Large intestine (tissue), 12 donors: ENCODE results near the gene PTCRA. TPM values are rescaled to one million over a fixed set of nuclear protein-coding genes. Genes with fewer than 3 reads are reported as not detected.
A peak's percentile ranks its signal among the peaks of the same experiment; 100 is the strongest.
"Not testable (repeated sequence)": the region's sequence is repeated elsewhere in the genome, so short reads cannot be mapped to it uniquely, and the experiment has no call there.

Source experiments
- DNase-seq, 2 donors: peaks; one replicate each; pipeline versions ENCODE4 v3.0.0 to v3.0.0-alpha.2; 2013
- H3K27ac ChIP-seq: one replicate; pipeline ENCODE4 v1.5.1; 2013; ENCODE audit warnings: low read length
- H3K27me3 ChIP-seq: 2 replicates; pipeline ENCODE4 v1.6.1; 2013; ENCODE audit warnings: low read length; ENCODE audit not compliant: control insufficient read depth, insufficient read depth
- H3K36me3 ChIP-seq: 2 replicates; pipeline ENCODE4 v1.6.1; 2013; ENCODE audit warnings: low read length; ENCODE audit not compliant: control insufficient read depth, insufficient read depth
- H3K4me1 ChIP-seq: one replicate; pipeline ENCODE4 v1.6.1; 2013; ENCODE audit warnings: low read length; ENCODE audit not compliant: control insufficient read depth, insufficient read depth
- H3K4me3 ChIP-seq: one replicate; pipeline ENCODE4 v1.5.1; 2013; ENCODE audit warnings: low read length
- H3K9me3 ChIP-seq: one replicate; pipeline ENCODE4 v1.6.1; 2013; ENCODE audit warnings: mild to moderate bottlenecking, low read depth, low read length, moderate library complexity; ENCODE audit not compliant: control insufficient read depth
- WGBS: methylation state at CpG from one replicate; pipeline ENCODE4 v1.1.5; 2013; ENCODE audit warnings: low lambda C conversion rate; ENCODE audit not compliant: insufficient coverage; 5-methylcytosine and 5-hydroxymethylcytosine counted together
- long read RNA-seq, 11 donors: transcript quantifications; one replicate each; lab custom pipeline, GENCODE V29; 2026
- polyA plus RNA-seq: library from polyadenylated mRNA; unstranded; fragments of 120-200 nt; gene quantifications from one replicate; pipeline ENCODE4 v1.2.1, GENCODE V29; 2013

The PTCRA gene
- polyA plus RNA-seq = 0.15 TPM
- long read RNA-seq, donor 1 = 0 reads
- long read RNA-seq, donor 2 = 0 reads
- long read RNA-seq, donor 3, partial matches to known transcripts = 0 of 1 reads
- long read RNA-seq, donor 3, other reads (novel, unspliced or antisense) = 0 of 1 reads
- long read RNA-seq, donor 4 = 0 reads
- long read RNA-seq, donor 5 = 0 reads
- long read RNA-seq, donor 6, partial matches to known transcripts = 0 of 1 reads
- long read RNA-seq, donor 6, other reads (novel, unspliced or antisense) = 0 of 1 reads
- long read RNA-seq, donor 7 = 0 reads
- long read RNA-seq, donor 8 = 0 reads
- long read RNA-seq, donor 9 = 0 reads
- long read RNA-seq, donor 10 = 0 reads
- long read RNA-seq, donor 11 = 0 reads

GRCh38 chr6:42915732-42916131 is at the start of gene PTCRA:
TSS of gene PTCRA (plus strand) at chr6:42916053. CDS start at chr6:42916070, 17 bp downstream.
- Histone ChIP-seq H3K27me3 (no peaks in the 10 kb centered on the region), H3K9me3 (no peaks in the 10 kb centered on the region), H3K4me1 (no peaks in the 10 kb centered on the region), H3K4me3 (no peak within 1 kb of the TSS), H3K36me3 (no peaks in the 10 kb centered on the region), H3K27ac (no peak within 1 kb of the TSS)
- WGBS = no CpG with 5 or more reads among the region's 10 CpGs
- DNase-seq = no peak

GRCh38 chr6:42870145-42870936 is 45.5 kb upstream of the PTCRA start:
- WGBS = no CpG with 5 or more reads among the region's 2 CpGs
- Histone ChIP-seq H3K27me3 (no peaks in the 10 kb centered on the region), H3K36me3 (peaks cover 17% of the 10 kb centered on the region), H3K9me3 (no peaks in the 10 kb centered on the region), H3K4me3 (no peak overlapping the region), H3K4me1 (peaks cover 9% of the 10 kb centered on the region), H3K27ac (no peak overlapping the region)
- no peak for DNase-seq

DNA sequence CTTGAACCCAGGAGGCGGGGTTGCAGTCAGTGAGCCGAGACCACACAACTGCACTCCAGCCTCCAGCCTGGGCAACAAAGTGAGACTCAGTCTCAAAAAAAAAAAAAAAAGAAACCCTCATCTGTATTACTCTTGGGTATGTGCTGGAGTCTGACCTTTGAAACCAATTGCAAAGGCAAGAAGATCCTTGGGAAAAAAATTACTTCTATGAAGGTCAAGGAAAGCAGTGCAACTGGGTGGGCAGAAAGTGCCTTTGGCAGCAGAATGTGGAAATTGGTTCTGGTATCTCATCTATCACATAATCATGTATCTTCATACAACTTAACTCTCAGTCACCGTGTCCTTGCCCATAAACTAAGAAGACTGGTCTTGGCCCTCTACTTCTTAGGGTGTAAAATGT is 44.1 kb upstream of the PTCRA start:
- WGBS = no CpG with 5 or more reads among the region's 3 CpGs
- Histone ChIP-seq H3K27me3 (no peaks in the 10 kb centered on the region), H3K4me3 (no peak overlapping the region), H3K4me1 (peaks cover 9% of the 10 kb centered on the region), H3K27ac (peak overlapping the region; percentile 57), H3K9me3 (no peaks in the 10 kb centered on the region), H3K36me3 (peaks cover 13% of the 10 kb centered on the region)
- DNase-seq = peak; percentile 51 to 80

GRCh38 chr6:42873313-42873712 is 42.5 kb upstream of the PTCRA start:
- WGBS = 92% methylated on average over 2 of the region's 2 CpGs
- H3K9me3 ChIP-seq = no peaks in the 10 kb centered on the region

GRCh38 chr6:42877695-42878094 is 38.2 kb upstream of the PTCRA start:
- H3K27me3 ChIP-seq = no peaks in the 10 kb centered on the region
- H3K4me1 ChIP-seq = no peaks in the 10 kb centered on the region
- WGBS = no CpG with 5 or more reads among the region's 3 CpGs
- no peak for DNase-seq
- H3K4me3 ChIP-seq = no peak overlapping the region
- peaks cover 7% of the 10 kb centered on the region for H3K36me3 ChIP-seq
- no peak overlapping the region for H3K27ac ChIP-seq
- H3K9me3 ChIP-seq = no peaks in the 10 kb centered on the region

More at GRCh38 chr6:42873313-42873712, 42.5 kb upstream of the PTCRA start:
- Histone ChIP-seq H3K27me3 (no peaks in the 10 kb centered on the region), H3K27ac (no peak overlapping the region), H3K4me1 (peaks cover 9% of the 10 kb centered on the region), H3K36me3 (peaks cover 4% of the 10 kb centered on the region), H3K4me3 (no peak overlapping the region)
- DNase-seq = no peak

GRCh38 chr6:42879372-42880239 is 36.2 kb upstream of the PTCRA start, which contains the start of gene RPL7L1:
TSS of gene RPL7L1 (plus strand) at chr6:42879616. CDS start at chr6:42879911, 295 bp downstream.
- Histone ChIP-seq H3K36me3 (peaks cover 26% of the 10 kb centered on the region), H3K4me3 (peak within 1 kb of the TSS; percentile 89), H3K4me1 (no peaks in the 10 kb centered on the region), H3K27me3 (no peaks in the 10 kb centered on the region), H3K27ac (peak within 1 kb of the TSS; percentile 81), H3K9me3 (no peaks in the 10 kb centered on the region)
- no CpG with 5 or more reads among the region's 41 CpGs for WGBS
- peak; percentile 85 to 94 for DNase-seq

DNA sequence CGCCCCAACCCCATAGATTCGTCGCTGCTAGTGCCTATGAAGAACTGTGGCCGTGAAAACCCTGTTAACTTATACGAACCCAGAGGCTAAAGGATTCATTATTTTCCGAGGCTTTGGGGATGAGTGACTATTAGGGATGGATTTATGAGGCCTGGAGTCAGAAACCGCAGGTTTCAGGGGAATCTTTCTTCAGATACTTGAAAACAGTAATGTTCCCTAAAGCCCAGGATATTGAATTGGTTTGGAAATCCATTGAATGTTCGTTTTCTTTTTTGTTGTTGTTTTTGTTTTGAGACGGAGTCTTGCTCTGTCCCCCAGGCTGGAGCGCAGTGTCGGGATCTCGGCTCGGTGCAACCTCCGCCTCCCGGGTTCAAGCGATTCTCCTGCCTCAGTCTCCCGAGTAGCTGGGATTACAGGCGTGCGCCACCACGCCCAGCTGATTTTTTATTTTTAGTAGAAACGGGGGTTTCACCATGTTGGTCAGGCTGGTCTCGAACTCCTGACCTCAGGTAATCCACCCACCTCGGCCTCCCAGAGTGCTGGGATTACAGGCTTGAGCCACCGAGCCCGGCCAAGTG is 35.5 kb upstream of the PTCRA start:
- peaks cover 31% of the 10 kb centered on the region for H3K36me3 ChIP-seq
- H3K4me1 ChIP-seq, DNase-seq, H3K9me3 ChIP-seq, H3K27me3 ChIP-seq: not testable (repeated sequence)
- H3K4me3 ChIP-seq = peak overlapping the region; percentile 89
- WGBS = no CpG with 5 or more reads among the region's 25 CpGs
- H3K27ac ChIP-seq = peak overlapping the region; percentile 81

- no CpG with 5 or more reads among the region's 12 CpGs for WGBS
- not testable (repeated sequence) for H3K4me1 ChIP-seq, H3K9me3 ChIP-seq, DNase-seq, H3K27me3 ChIP-seq, H3K27ac ChIP-seq
- H3K4me3 ChIP-seq = peak overlapping the region; percentile 89
- peaks cover 37% of the 10 kb centered on the region for H3K36me3 ChIP-seq
Observed at GRCh38 chr6:42880871-42881270, 35.0 kb upstream of the PTCRA start.

DNA sequence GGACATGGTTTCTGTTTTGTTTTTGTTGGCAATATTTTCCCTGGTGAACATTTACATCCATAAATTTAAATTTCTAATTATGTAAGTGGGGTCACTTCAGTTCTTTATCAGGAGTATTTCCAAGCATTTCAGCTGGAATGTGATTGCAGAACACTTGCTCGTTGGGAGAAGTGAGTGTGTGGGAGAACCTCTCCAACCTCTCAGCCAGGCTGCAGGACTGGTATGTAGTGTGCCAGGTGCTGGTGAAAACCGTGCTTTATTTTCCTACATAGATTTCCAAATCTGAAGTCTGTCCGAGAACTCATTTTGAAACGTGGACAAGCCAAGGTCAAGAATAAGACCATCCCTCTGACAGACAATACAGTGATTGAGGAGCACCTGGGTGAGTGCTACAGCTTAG is 30.2 kb upstream of the PTCRA start:
- peaks cover 45% of the 10 kb centered on the region for H3K36me3 ChIP-seq
- no peak for DNase-seq
- H3K27ac ChIP-seq = no peak overlapping the region
- WGBS = no CpG with 5 or more reads among the region's 4 CpGs
- H3K9me3 ChIP-seq = peaks cover 3% of the 10 kb centered on the region
- no peak overlapping the region for H3K4me3 ChIP-seq
- H3K27me3 ChIP-seq = no peaks in the 10 kb centered on the region
- peaks cover 3% of the 10 kb centered on the region for H3K4me1 ChIP-seq

- H3K4me1 ChIP-seq, H3K4me3 ChIP-seq, H3K9me3 ChIP-seq, H3K27ac ChIP-seq, H3K27me3 ChIP-seq, DNase-seq: not testable (repeated sequence)
- H3K36me3 ChIP-seq = peaks cover 33% of the 10 kb centered on the region
- whole genome bisulfite sequencing = no CpG with 5 or more reads among the region's 4 CpGs
Observed at GRCh38 chr6:42888201-42888600, 27.7 kb upstream of the PTCRA start.
